ENCODE results near the gene HNRNPA3.

The HNRNPA3 gene

GRCh38 chr2:177235855-177236437, 23.4 kb downstream of the HNRNPA3 start:
- Histone ChIP-seq H3K4me3 (no peak overlapping the region), H3K27ac (no peak overlapping the region), H3K36me3 (ENCODE audit: insufficient read depth, low read length) (peaks cover 54% of the 10 kb centered on the region), H3K9me3 (ENCODE audit: low read depth, low read length) (no peaks in the 10 kb centered on the region), H3K9ac (ENCODE audit: insufficient read length) (no peak overlapping the region)
- no peak for DNase-seq (ENCODE audit: low read depth, low spot score)
- no peak for TF ChIP-seq FOXP2 (optimal IDR thresholded peaks at IDR 0.05; ENCODE audit: control extremely low read depth, extremely low read length, insufficient read depth)
- TF ChIP-seq EZH2 (IDR thresholded peaks at IDR 0.05): no peak
- no peak for TF ChIP-seq POLR2AphosphoS5 (IDR thresholded peaks at IDR 0.05; ENCODE audit: borderline replicate concordance, low read depth, low read length)

DNA sequence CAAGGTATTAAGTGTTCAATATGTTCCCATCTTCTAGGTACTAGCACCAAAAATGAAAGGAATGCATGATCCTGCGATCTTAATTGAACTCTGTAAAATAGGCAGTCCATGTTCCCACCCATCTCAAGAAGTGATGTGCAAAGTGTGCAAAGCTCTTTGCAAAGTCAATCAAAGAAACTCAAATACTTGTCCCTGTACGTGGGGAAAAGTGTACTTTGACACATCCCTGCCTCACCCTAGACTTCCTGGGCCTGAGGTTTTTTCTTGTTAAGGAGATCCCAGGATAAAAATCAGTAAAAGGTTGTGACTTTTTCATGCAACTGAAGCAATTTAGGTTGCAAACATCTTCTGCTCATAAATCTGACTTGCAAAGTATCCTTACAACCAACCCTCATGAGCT, 25.3 kb downstream of the HNRNPA3 start:
- Histone ChIP-seq H3K4me3 (no peak overlapping the region), H3K27ac (no peak overlapping the region), H3K9ac (ENCODE audit: insufficient read length) (no peak overlapping the region), H3K36me3 (ENCODE audit: insufficient read depth, low read length) (peaks cover 34% of the 10 kb centered on the region), H3K9me3 (ENCODE audit: low read depth, low read length) (no peaks in the 10 kb centered on the region)
- TF ChIP-seq POLR2AphosphoS5 (IDR thresholded peaks at IDR 0.05; ENCODE audit: borderline replicate concordance, low read depth, low read length) (no peak), EZH2 (IDR thresholded peaks at IDR 0.05) (no peak), FOXP2 (optimal IDR thresholded peaks at IDR 0.05; ENCODE audit: control extremely low read depth, extremely low read length, insufficient read depth) (no peak)
- no peak for DNase-seq (ENCODE audit: low read depth, low spot score)

DNA sequence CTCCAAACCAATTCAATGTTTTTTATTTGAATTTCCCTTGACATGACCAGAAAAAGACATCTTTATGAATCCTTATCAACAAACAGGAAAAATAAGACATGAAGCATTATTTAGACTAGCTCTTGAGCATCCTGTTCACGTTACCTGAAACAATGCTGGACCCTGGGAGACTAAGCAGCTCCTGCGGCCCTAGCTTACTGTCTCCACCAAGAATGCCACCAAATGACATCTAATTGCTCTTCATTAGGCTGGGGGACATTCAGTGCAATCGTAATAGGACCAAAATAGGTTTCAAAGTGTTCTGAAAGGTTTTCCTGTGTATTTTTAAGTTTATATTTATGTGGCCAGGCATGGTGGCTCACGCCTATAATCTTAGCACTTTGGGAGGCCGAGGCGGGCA, 26.5 kb downstream of the HNRNPA3 start:
- H3K36me3 ChIP-seq (ENCODE audit: insufficient read depth, low read length): peaks cover 27% of the 10 kb centered on the region
- H3K9ac ChIP-seq (ENCODE audit: insufficient read length): no peak overlapping the region
- no peak for DNase-seq (ENCODE audit: low read depth, low spot score)
- no peaks in the 10 kb centered on the region for H3K9me3 ChIP-seq (ENCODE audit: low read depth, low read length)
- H3K4me3 ChIP-seq: no peak overlapping the region
- H3K27ac ChIP-seq: no peak overlapping the region
- no peak for TF ChIP-seq POLR2AphosphoS5 (IDR thresholded peaks at IDR 0.05; ENCODE audit: borderline replicate concordance, low read depth, low read length)

DNA sequence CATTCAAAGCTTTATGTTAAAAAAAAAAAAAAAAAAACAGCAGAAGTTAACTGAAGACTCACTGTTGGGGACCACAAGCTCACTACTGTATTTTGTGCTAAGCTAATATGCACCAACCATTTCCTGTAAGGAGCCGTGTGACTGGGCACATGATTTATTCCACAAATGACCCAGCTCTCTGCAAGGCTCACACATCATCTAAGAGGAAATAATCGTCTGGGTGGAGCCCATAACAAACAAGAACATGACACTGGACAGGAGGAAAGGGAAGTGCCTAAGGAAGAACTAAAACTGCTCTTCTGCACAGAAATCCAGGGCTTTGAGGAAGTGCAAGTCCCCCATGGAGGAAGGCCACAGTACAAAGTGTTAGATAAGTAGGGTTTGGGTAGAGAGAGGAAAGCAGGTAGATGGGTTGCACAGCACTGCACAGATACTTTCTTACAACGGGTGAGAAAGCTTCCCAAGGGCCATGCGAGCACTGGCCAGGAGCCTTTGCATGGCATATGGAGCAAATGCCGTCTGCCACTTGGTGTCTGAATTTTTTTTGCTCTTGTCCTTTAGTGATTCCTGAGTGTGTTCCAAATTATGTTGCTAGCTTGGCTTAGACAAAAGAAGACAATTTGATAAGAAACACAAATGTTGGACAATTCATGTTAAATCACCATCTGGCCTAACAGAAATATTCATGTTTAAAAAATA, 27.5 kb downstream of the HNRNPA3 start:
- Histone ChIP-seq H3K9me3 (ENCODE audit: low read depth, low read length) (no peaks in the 10 kb centered on the region), H3K4me3 (no peak overlapping the region), H3K9ac (ENCODE audit: insufficient read length) (no peak overlapping the region), H3K27ac (peak overlapping the region; percentile 98), H3K36me3 (ENCODE audit: insufficient read depth, low read length) (peaks cover 23% of the 10 kb centered on the region)
- TF ChIP-seq POLR2AphosphoS5 (IDR thresholded peaks at IDR 0.05; ENCODE audit: borderline replicate concordance, low read depth, low read length) (no peak), EZH2 (IDR thresholded peaks at IDR 0.05) (no peak), FOXP2 (optimal IDR thresholded peaks at IDR 0.05; ENCODE audit: control extremely low read depth, extremely low read length, insufficient read depth) (no peak)
- no peak for DNase-seq (ENCODE audit: low read depth, low spot score)

GRCh38 chr2:177241711-177242120, 29.1 kb downstream of the HNRNPA3 start:
- H3K9me3 ChIP-seq (ENCODE audit: low read depth, low read length): no peaks in the 10 kb centered on the region
- TF ChIP-seq POLR2AphosphoS5 (IDR thresholded peaks at IDR 0.05; ENCODE audit: borderline replicate concordance, low read depth, low read length) (no peak), EZH2 (IDR thresholded peaks at IDR 0.05) (no peak), FOXP2 (optimal IDR thresholded peaks at IDR 0.05; ENCODE audit: control extremely low read depth, extremely low read length, insufficient read depth) (no peak)
- peak overlapping the region; percentile 98 for H3K27ac ChIP-seq
- no peak for DNase-seq (ENCODE audit: low read depth, low spot score)
- peak overlapping the region; percentile 50 for H3K4me3 ChIP-seq
- H3K36me3 ChIP-seq (ENCODE audit: insufficient read depth, low read length): peaks cover 18% of the 10 kb centered on the region
- H3K9ac ChIP-seq (ENCODE audit: insufficient read length): peak overlapping the region; percentile 74

- TF ChIP-seq POLR2AphosphoS5 (IDR thresholded peaks at IDR 0.05; ENCODE audit: borderline replicate concordance, low read depth, low read length): no peak
- no peak for TF ChIP-seq EZH2 (IDR thresholded peaks at IDR 0.05)
- Histone ChIP-seq H3K27ac (peak overlapping the region; percentile 98), H3K9ac (ENCODE audit: insufficient read length) (peak overlapping the region; percentile 74), H3K9me3 (ENCODE audit: low read depth, low read length) (no peaks in the 10 kb centered on the region), H3K36me3 (ENCODE audit: insufficient read depth, low read length) (peaks cover 13% of the 10 kb centered on the region), H3K4me3 (peak overlapping the region; percentile 50)
- peak; percentile 79 for DNase-seq (ENCODE audit: low read depth, low spot score)
Measured at GRCh38 chr2:177242121-177242987, 29.8 kb downstream of the HNRNPA3 start.

DNA sequence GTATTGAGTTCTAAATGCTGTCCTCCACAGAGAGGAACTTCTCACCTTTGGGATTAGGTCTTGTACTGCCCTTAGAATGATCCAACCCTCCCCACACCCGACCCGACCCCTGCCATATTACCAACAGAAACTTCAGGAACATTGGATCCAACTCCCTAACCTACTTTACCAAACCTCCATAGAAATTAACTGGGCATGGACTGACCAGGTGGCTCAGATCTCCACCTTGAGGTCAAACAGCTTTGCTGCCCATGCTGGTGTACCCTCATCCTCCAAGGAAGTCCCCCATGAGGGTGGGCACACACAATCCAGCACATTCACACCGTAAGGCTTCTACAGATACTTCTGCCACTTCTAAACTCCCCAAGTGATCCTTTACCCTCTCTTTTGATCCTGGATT, 30.5 kb downstream of the HNRNPA3 start:
- Histone ChIP-seq H3K36me3 (ENCODE audit: insufficient read depth, low read length) (peaks cover 9% of the 10 kb centered on the region), H3K9ac (ENCODE audit: insufficient read length) (peak overlapping the region; percentile 74), H3K4me3 (peak overlapping the region; percentile 50), H3K27ac (peak overlapping the region; percentile 98), H3K9me3 (ENCODE audit: low read depth, low read length) (no peaks in the 10 kb centered on the region)
- no peak for TF ChIP-seq POLR2AphosphoS5 (IDR thresholded peaks at IDR 0.05; ENCODE audit: borderline replicate concordance, low read depth, low read length)
- no peak for TF ChIP-seq FOXP2 (optimal IDR thresholded peaks at IDR 0.05; ENCODE audit: control extremely low read depth, extremely low read length, insufficient read depth)
- TF ChIP-seq EZH2 (IDR thresholded peaks at IDR 0.05): no peak
- no peak for DNase-seq (ENCODE audit: low read depth, low spot score)

DNA sequence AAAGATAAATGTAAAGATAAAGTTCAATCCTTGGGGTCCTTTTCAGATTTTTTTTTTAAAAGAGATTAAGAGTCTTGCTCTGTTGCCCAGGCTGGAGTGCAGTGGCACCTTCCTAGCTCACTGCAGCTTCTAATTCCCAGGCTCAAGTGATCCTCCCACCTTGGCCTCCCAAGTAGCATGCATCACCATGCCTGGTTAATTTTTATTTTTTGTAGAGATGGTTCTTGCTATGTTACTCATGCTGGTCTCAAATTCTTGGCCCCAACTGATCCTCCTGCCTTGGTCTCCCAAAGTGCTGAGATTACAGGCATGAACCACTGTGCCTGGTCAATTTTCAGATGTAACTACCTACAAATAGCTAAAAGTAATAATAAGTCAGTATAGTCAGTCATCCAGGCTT, 30.9 kb downstream of the HNRNPA3 start:
- peak overlapping the region; percentile 98 for H3K27ac ChIP-seq
- no peaks in the 10 kb centered on the region for H3K9me3 ChIP-seq (ENCODE audit: low read depth, low read length)
- TF ChIP-seq FOXP2 (optimal IDR thresholded peaks at IDR 0.05; ENCODE audit: control extremely low read depth, extremely low read length, insufficient read depth) (no peak), POLR2AphosphoS5 (IDR thresholded peaks at IDR 0.05; ENCODE audit: borderline replicate concordance, low read depth, low read length) (no peak), EZH2 (IDR thresholded peaks at IDR 0.05) (no peak)
- peaks cover 8% of the 10 kb centered on the region for H3K36me3 ChIP-seq (ENCODE audit: insufficient read depth, low read length)
- no peak for DNase-seq (ENCODE audit: low read depth, low spot score)
- peak overlapping the region; percentile 50 for H3K4me3 ChIP-seq
- H3K9ac ChIP-seq (ENCODE audit: insufficient read length): peak overlapping the region; percentile 74
